PC-9 (cell line): ENCODE measurements around the gene LRP2.

Source experiments
- EZH2 ChIP-seq: fragments of 200-600 bp; sonication (generic); IDR thresholded peaks from 2 replicates; pipeline ENCODE4 v1.8.0; 2017; ENCODE audit warnings: antibody characterized with exemption, low read depth
- TF ChIP-seq, protein P1 (sequence below): fragments of 200-600 bp; sonication (generic); conservative IDR thresholded peaks from 2 replicates; pipeline ENCODE4 v1.6.1; 2017; ENCODE audit warnings: mixed run types, antibody characterized with exemption, mild to moderate bottlenecking, moderate library complexity

DNA sequence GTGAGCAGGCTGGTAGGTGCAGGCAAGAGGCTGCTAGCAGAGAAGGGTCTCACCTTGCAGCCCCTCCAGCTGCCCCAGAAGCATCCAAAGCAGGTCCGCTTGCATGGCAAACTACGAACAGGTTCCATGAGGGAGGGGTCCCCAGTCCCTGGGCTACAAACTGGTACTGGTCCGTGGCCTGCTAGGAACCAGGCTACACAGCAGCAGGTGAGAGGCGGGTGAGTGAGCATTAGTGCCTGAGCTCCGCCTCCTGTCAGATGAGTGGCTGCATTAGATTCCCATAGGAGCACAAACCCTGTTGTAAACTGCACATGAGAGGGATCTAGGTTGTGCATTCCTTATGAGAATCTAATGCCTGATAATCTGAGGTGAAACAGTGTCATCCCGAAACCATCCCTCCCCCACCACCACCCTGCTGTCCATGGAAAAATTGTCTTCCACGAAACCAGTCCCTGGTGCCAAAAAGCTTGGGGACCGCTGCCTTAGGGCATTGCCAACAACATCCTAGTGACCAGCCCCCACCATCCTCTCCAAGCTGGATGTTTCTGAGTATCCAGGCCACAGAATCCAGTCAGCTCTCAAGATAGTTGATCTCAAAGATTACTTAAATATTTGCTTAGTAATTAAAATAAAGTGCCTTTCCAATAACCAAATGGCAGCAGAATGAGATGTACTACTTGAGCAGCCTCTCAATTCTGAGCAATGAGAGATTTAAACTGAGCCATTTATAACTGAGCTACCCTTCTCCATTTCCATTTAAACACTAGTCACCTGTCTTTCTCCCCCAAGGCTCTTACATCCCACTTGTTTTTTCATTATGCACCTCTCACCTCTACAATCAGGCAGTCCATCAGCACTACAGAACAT, 32.4 kb downstream of the LRP2 start:
- TF ChIP-seq, protein P1, sequence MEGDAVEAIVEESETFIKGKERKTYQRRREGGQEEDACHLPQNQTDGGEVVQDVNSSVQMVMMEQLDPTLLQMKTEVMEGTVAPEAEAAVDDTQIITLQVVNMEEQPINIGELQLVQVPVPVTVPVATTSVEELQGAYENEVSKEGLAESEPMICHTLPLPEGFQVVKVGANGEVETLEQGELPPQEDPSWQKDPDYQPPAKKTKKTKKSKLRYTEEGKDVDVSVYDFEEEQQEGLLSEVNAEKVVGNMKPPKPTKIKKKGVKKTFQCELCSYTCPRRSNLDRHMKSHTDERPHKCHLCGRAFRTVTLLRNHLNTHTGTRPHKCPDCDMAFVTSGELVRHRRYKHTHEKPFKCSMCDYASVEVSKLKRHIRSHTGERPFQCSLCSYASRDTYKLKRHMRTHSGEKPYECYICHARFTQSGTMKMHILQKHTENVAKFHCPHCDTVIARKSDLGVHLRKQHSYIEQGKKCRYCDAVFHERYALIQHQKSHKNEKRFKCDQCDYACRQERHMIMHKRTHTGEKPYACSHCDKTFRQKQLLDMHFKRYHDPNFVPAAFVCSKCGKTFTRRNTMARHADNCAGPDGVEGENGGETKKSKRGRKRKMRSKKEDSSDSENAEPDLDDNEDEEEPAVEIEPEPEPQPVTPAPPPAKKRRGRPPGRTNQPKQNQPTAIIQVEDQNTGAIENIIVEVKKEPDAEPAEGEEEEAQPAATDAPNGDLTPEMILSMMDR = no peak
- TF ChIP-seq EZH2 = no peak
